ENCODE data around the gene DOCK2.

Gene DOCK2

GRCh38 chr5:170069512-170069911, 432.4 kb downstream of the DOCK2 start:
- H3K27ac ChIP-seq: no peak overlapping the region
- TF ChIP-seq CTCF (IDR thresholded peaks at IDR 0.05) (no peak), ZFX (IDR thresholded peaks at IDR 0.05; ENCODE audit: borderline replicate concordance) (no peak)

- peak; percentile 90 for TF ChIP-seq CTCF (IDR thresholded peaks at IDR 0.05)
- no peak for TF ChIP-seq ZFX (IDR thresholded peaks at IDR 0.05; ENCODE audit: borderline replicate concordance)
- H3K27ac ChIP-seq: no peak overlapping the region
Observed at GRCh38 chr5:170070556-170071412, 433.7 kb downstream of the DOCK2 start.

- no peak for TF ChIP-seq ZFX (IDR thresholded peaks at IDR 0.05; ENCODE audit: borderline replicate concordance)
- no peak for TF ChIP-seq CTCF (IDR thresholded peaks at IDR 0.05)
- H3K27ac ChIP-seq: no peak overlapping the region
Observed at GRCh38 chr5:170071748-170072147, 434.7 kb downstream of the DOCK2 start.

- no peak overlapping the region for H3K27ac ChIP-seq
- no peak for TF ChIP-seq CTCF (IDR thresholded peaks at IDR 0.05)
- TF ChIP-seq ZFX (IDR thresholded peaks at IDR 0.05; ENCODE audit: borderline replicate concordance): no peak
Observed at GRCh38 chr5:170075696-170076095, 438.6 kb downstream of the DOCK2 start.

GRCh38 chr5:170076211-170076610, 439.1 kb downstream of the DOCK2 start:
- TF ChIP-seq CTCF (IDR thresholded peaks at IDR 0.05): no peak
- TF ChIP-seq ZFX (IDR thresholded peaks at IDR 0.05; ENCODE audit: borderline replicate concordance): no peak
- no peak overlapping the region for H3K27ac ChIP-seq

- TF ChIP-seq ZFX (IDR thresholded peaks at IDR 0.05; ENCODE audit: borderline replicate concordance) (no peak), CTCF (IDR thresholded peaks at IDR 0.05) (no peak)
- H3K27ac ChIP-seq: no peak overlapping the region
Observed at GRCh38 chr5:170076739-170077138, 439.7 kb downstream of the DOCK2 start.

GRCh38 chr5:170077526-170077925, 440.5 kb downstream of the DOCK2 start:
- H3K27ac ChIP-seq: no peak overlapping the region
- TF ChIP-seq ZFX (IDR thresholded peaks at IDR 0.05; ENCODE audit: borderline replicate concordance): no peak
- TF ChIP-seq CTCF (IDR thresholded peaks at IDR 0.05): no peak
